IMR-90 (cell line): ENCODE results near the gene PLCG2. TPM values are rescaled to one million over a fixed set of nuclear protein-coding genes. Genes with fewer than 3 reads are reported as not detected.

ENCODE experiments used
- ATAC-seq: fragments of 200-7000 bp; cut with Tn5 transposase; 2 replicates; pipeline ENCODE4 v1.9.1; 2020; ENCODE audit warnings: low read depth, mild to moderate bottlenecking, moderate library complexity
- BruUV-seq: library from RNA; stranded (reverse); fragments of 400-500 nt; replicated peaks from 2 replicates; lab custom pipeline; 2021; lab: Mats Ljungman, UMichigan
- CTCF ChIA-PET: fragments of 300-600 bp; formaldehyde crosslinking; extraction: SDS; loops from one replicate; lab custom pipeline; 2021; ENCODE audit warnings: antibody characterized with exemption; lab: Yijun Ruan, JAX
- POLR2A ChIA-PET: fragments of 300-600 bp; sonication (Branson Sonifier 250); formaldehyde crosslinking; loops from one replicate; lab custom pipeline; 2022; ENCODE audit warnings: antibody characterized with exemption; ENCODE audit not compliant: unreplicated experiment; lab: Charles Lee
- DNase-seq: peaks from one replicate; pipeline ENCODE4 v3.0.0; 2013
- H2AFZ ChIP-seq: replicated peaks from 2 replicates; pipeline ENCODE3; 2013; ENCODE audit warnings: low read length, mild to moderate bottlenecking; ENCODE audit not compliant: poor library complexity
- H2AK5ac ChIP-seq: 2 replicates; pipeline ENCODE4 v1.6.1; 2013; ENCODE audit warnings: low read depth, low read length, inconsistent platforms
- H2AK9ac ChIP-seq: replicated peaks from 2 replicates; pipeline ENCODE3; 2013; ENCODE audit warnings: mild to moderate bottlenecking, low read depth, low read length, moderate library complexity; ENCODE audit not compliant: poor library complexity
- H2BK120ac ChIP-seq: 2 replicates; pipeline ENCODE4 v1.6.1; 2013; ENCODE audit warnings: low read depth, low read length, inconsistent platforms
- H2BK15ac ChIP-seq: 3 replicates; pipeline ENCODE4 v1.6.1; 2013; ENCODE audit warnings: low read depth, low read length, inconsistent platforms
- H2BK20ac ChIP-seq: 2 replicates; pipeline ENCODE4 v1.6.1; 2013; ENCODE audit warnings: low read depth, mild to moderate bottlenecking, inconsistent platforms, low read length, moderate library complexity
- H2BK5ac ChIP-seq: 2 replicates; pipeline ENCODE4 v1.6.1; 2013; ENCODE audit warnings: mild to moderate bottlenecking, low read depth, low read length, inconsistent platforms; ENCODE audit not compliant: poor library complexity, severe bottlenecking
- H3K14ac ChIP-seq: replicated peaks from 2 replicates; pipeline ENCODE4 v1.6.1; 2013; ENCODE audit warnings: low read depth, low read length, inconsistent platforms
- H3K18ac ChIP-seq: 2 replicates; pipeline ENCODE4 v1.6.1; 2013; ENCODE audit warnings: low read depth, low read length, control low read depth
- H3K23ac ChIP-seq: 2 replicates; pipeline ENCODE4 v1.6.1; 2013; ENCODE audit warnings: low read depth, low read length, inconsistent platforms
- H3K27ac ChIP-seq: 2 replicates; pipeline ENCODE4 v1.5.1; 2013; ENCODE audit warnings: mild to moderate bottlenecking, control low read depth, low read length; ENCODE audit not compliant: insufficient read depth
- H3K27me3 ChIP-seq: 2 replicates; pipeline ENCODE4 v1.6.1; 2013; ENCODE audit warnings: low read length; ENCODE audit not compliant: control insufficient read depth, insufficient read depth
- H3K36me3 ChIP-seq: 2 replicates; pipeline ENCODE4 v1.6.1; 2013; ENCODE audit warnings: low read length, mixed read lengths; ENCODE audit not compliant: control insufficient read depth, insufficient read depth
- H3K4ac ChIP-seq: 2 replicates; pipeline ENCODE4 v1.6.1; 2013; ENCODE audit warnings: low read depth, low read length, inconsistent platforms
- H3K4me1 ChIP-seq: 2 replicates; pipeline ENCODE4 v1.6.1; 2013; ENCODE audit warnings: low read length, mixed read lengths; ENCODE audit not compliant: control insufficient read depth, insufficient read depth
- H3K4me2 ChIP-seq: 2 replicates; pipeline ENCODE4 v1.6.1; 2013; ENCODE audit warnings: low read depth, mild to moderate bottlenecking, control low read depth, low read length, moderate library complexity
- H3K4me3 ChIP-seq: 2 replicates; pipeline ENCODE4 v1.5.1; 2013; ENCODE audit warnings: low read depth, mild to moderate bottlenecking, control low read depth, low read length, moderate library complexity; ENCODE audit not compliant: insufficient read depth
- H3K56ac ChIP-seq: 2 replicates; pipeline ENCODE4 v1.6.1; 2013; ENCODE audit warnings: low read length, inconsistent platforms; ENCODE audit not compliant: insufficient read depth; ENCODE audit errors: extremely low read depth
- H3K79me1 ChIP-seq, 2 experiments: 2 replicates each; pipeline ENCODE4 v1.6.1; 2013; ENCODE audit warnings: low read length in 2 of 2, inconsistent platforms in 1 of 2, low read depth in 1 of 2
- H3K9ac ChIP-seq: 2 replicates; pipeline ENCODE4 v1.6.1; 2013; ENCODE audit warnings: low read depth, low read length, control low read depth
- H3K9me1 ChIP-seq: 2 replicates; pipeline ENCODE4 v1.6.1; 2013; ENCODE audit warnings: low read length, inconsistent platforms; ENCODE audit not compliant: insufficient read depth
- H3K9me3 ChIP-seq: 2 replicates; pipeline ENCODE4 v1.6.1; 2013; ENCODE audit warnings: low read length; ENCODE audit not compliant: control insufficient read depth, insufficient read depth
- H4K20me1 ChIP-seq: 2 replicates; pipeline ENCODE4 v1.6.1; 2013; ENCODE audit warnings: low read length, inconsistent platforms; ENCODE audit not compliant: insufficient read depth
- H4K5ac ChIP-seq: 2 replicates; pipeline ENCODE4 v1.6.1; 2013; ENCODE audit warnings: mild to moderate bottlenecking, low read depth, low read length, control low read depth
- H4K8ac ChIP-seq, 2 experiments: 2 replicates each; pipeline ENCODE4 v1.6.1; 2013; ENCODE audit warnings: low read depth in 2 of 2, low read length in 2 of 2, control low read depth in 1 of 2, inconsistent platforms in 1 of 2
- H4K91ac ChIP-seq: 2 replicates; pipeline ENCODE4 v1.6.1; 2013; ENCODE audit warnings: low read depth, low read length, inconsistent platforms; ENCODE audit not compliant: insufficient read depth
- BHLHE40 ChIP-seq: fragments of 150-350 bp; IDR thresholded peaks from 2 replicates; pipeline ENCODE4 v1.6.1; 2016; ENCODE audit warnings: mild to moderate bottlenecking, low read depth, low read length
- CEBPB ChIP-seq: IDR thresholded peaks from 2 replicates; pipeline ENCODE4 v1.6.1; 2012; ENCODE audit warnings: low read depth, low read length, improper control_type of control experiment
- CHD1 ChIP-seq: IDR thresholded peaks from 2 replicates; pipeline ENCODE4 v1.6.1; 2012; ENCODE audit warnings: low read depth, low read length, improper control_type of control experiment
- CTCF ChIP-seq: conservative IDR thresholded peaks from 2 replicates; pipeline ENCODE4 v1.5.1; 2012; ENCODE audit warnings: mild to moderate bottlenecking, low read depth, low read length, improper control_type of control experiment
- ELK1 ChIP-seq: fragments of 150-350 bp; IDR thresholded peaks from 2 replicates; pipeline ENCODE4 v1.6.1; 2016; ENCODE audit warnings: low read depth, mild to moderate bottlenecking, low read length, moderate library complexity, borderline replicate concordance
- FOS ChIP-seq: fragments of 150-350 bp; IDR thresholded peaks from 2 replicates; pipeline ENCODE4 v1.6.1; 2016; ENCODE audit warnings: low read depth, low read length
- MAFK ChIP-seq: IDR thresholded peaks from 2 replicates; pipeline ENCODE4 v1.6.1; 2012; ENCODE audit warnings: low read depth, low read length, improper control_type of control experiment
- MAZ ChIP-seq: IDR thresholded peaks from 2 replicates; pipeline ENCODE4 v1.6.1; 2012; ENCODE audit warnings: low read depth, mild to moderate bottlenecking, low read length, improper control_type of control experiment, moderate library complexity, borderline replicate concordance
- MXI1 ChIP-seq: IDR thresholded peaks from 2 replicates; pipeline ENCODE4 v1.6.1; 2012; ENCODE audit warnings: low read depth, mild to moderate bottlenecking, low read length, moderate library complexity, borderline replicate concordance
- NFE2L2 ChIP-seq: fragments of 150-350 bp; IDR thresholded peaks from 2 replicates; pipeline ENCODE4 v1.6.1; 2016; ENCODE audit warnings: low read depth, mild to moderate bottlenecking, low read length
- POLR2A ChIP-seq: IDR thresholded peaks from 2 replicates; pipeline ENCODE4 v1.6.1; 2012; ENCODE audit warnings: mild to moderate bottlenecking, low read depth, low read length
- RAD21 ChIP-seq: IDR thresholded peaks from 2 replicates; pipeline ENCODE4 v1.6.1; 2012; ENCODE audit warnings: low read length, improper control_type of control experiment
- RCOR1 ChIP-seq: IDR thresholded peaks from 2 replicates; pipeline ENCODE4 v1.6.1; 2012; ENCODE audit warnings: mild to moderate bottlenecking, low read length, improper control_type of control experiment; ENCODE audit not compliant: insufficient replicate concordance
- RFX5 ChIP-seq: IDR thresholded peaks from 2 replicates; pipeline ENCODE4 v1.8.0; 2012; ENCODE audit warnings: low read depth, mild to moderate bottlenecking, low read length, moderate library complexity
- SMC3 ChIP-seq: fragments of 150-350 bp; IDR thresholded peaks from 2 replicates; pipeline ENCODE4 v1.6.1; 2016; ENCODE audit warnings: low read depth, mild to moderate bottlenecking, antibody characterized with exemption, low read length, moderate library complexity
- USF2 ChIP-seq: fragments of 150-350 bp; IDR thresholded peaks from 2 replicates; pipeline ENCODE4 v1.6.1; 2017; ENCODE audit warnings: mild to moderate bottlenecking, antibody characterized with exemption, low read length, low read depth
- WGBS, 2 experiments: methylation state at CpG; one replicate each; pipeline versions ENCODE4 v1.1.5 to v1.1.7; 2013; ENCODE audit warnings: missing lambda C conversion rate in 2 of 2; ENCODE audit not compliant: insufficient read length in 1 of 2; ENCODE audit errors: extremely low coverage in 2 of 2; 5-methylcytosine and 5-hydroxymethylcytosine counted together
- dilution Hi-C: fragments of 300-500 bp; cut with HindIII; formaldehyde crosslinking; loops from one replicate; pipeline ENCODE4 v1.14.3; 2018; ENCODE audit warnings: low sequenced_read_pairs; ENCODE audit not compliant: unreplicated experiment
- in situ Hi-C: fragments of 300-500 bp; cut with MboI; formaldehyde crosslinking; loops from 3 replicates; pipeline ENCODE4 v1.14.3; 2019; ENCODE audit warnings: low sequenced_read_pairs, inconsistent platforms, mixed read lengths
- intact Hi-C: fragments of 100-400 bp; cut with micrococcal nuclease; formaldehyde crosslinking; loops from 2 replicates; pipeline ENCODE4 v1.10.0; 2022
- polyA plus RNA-seq, 3 experiments: library from polyadenylated mRNA; depleted of rRNA; stranded (reverse); fragments of >200 nt; gene quantifications; 2 replicates each; pipeline ENCODE4 v1.2.3, GENCODE V29; 2012; ENCODE audit warnings: low replicate concordance in 1 of 3
- total RNA-seq: library from RNA; depleted of rRNA; stranded (reverse); fragments of >200 nt; gene quantifications from 2 replicates; pipeline ENCODE4 v1.2.3, GENCODE V29; 2012

Gene PLCG2
- total and polyA plus RNA-seq, 2 of the 4 experiments (the other 2 are of a cell fraction): 0.14 to 0.18 TPM

DNA sequence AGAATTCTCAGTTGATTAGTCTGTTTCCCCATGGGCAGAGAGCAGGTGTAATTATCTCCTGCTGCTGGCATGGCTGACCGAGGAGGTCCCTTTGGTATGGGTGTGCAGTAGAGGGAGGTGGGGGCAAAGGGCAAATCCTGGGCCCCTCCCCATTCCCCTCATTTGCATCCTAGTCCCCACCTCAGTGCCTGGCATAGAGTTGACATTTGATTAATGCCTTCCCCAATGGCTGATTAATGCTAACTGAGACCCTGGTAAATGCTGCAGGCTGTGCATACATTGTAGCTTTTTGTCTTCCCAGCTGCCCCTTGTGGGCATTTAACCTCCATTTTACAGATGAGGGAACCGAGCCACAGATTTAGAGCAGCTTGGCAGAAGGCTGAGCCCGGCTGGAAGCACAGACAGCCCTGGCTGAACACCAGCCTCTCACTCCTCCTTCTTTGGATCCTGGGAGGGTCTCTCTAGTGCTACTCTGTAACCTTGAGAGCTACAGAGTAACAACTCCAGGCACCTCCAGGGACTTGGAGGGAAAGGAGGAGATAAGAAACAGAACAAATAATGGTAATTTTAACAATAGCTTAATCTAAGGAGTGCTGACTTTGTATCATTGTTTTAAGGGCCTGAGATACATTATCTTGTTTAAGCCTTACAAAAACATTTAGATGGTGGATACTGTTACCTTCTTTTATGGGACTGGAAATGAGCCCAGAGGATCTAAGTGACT is 5.1 kb downstream of the PLCG2 start:
- H3K56ac ChIP-seq: no peak overlapping the region
- no peak overlapping the region for H3K27ac ChIP-seq
- H4K20me1 ChIP-seq: no peaks in the 10 kb centered on the region
- WGBS, 2 experiments: 20% methylated on average over 1 of the region's 3 CpGs; no CpG with 5 or more reads in 1 of the 2 experiments
- H3K9me1 ChIP-seq: 0 out of 2 replicates have a peak, but pooled peaks cover 3% of the 10 kb centered on the region
- no peak overlapping the region for H2BK120ac ChIP-seq
- ChIA-PET CTCF (no interaction called here), POLR2A (no interaction called here)
- intact Hi-C loops: no loop called here
- H2BK20ac ChIP-seq: no peak overlapping the region
- no peak overlapping the region for H4K8ac ChIP-seq
- no peak overlapping the region for H3K14ac ChIP-seq
- DNase-seq: no peak
- in situ Hi-C loops: no loop called here
- H3K27me3 ChIP-seq: peaks cover 46% of the 10 kb centered on the region
- no peak overlapping the region for H4K91ac ChIP-seq
- no peaks in the 10 kb centered on the region for H3K79me1 ChIP-seq
- no peak overlapping the region for H3K4ac ChIP-seq
- H3K4me3 ChIP-seq: no peak overlapping the region
- H2BK15ac ChIP-seq: no peak overlapping the region
- TF ChIP-seq MAFK (no peak), FOS (no peak), MXI1 (no peak), CTCF (no peak), USF2 (no peak), CHD1 (no peak), NFE2L2 (no peak), SMC3 (no peak), POLR2A (no peak), MAZ (no peak), BHLHE40 (no peak), RAD21 (no peak), RFX5 (no peak), RCOR1 (no peak), CEBPB (no peak), ELK1 (no peak)
- H4K5ac ChIP-seq: no peak overlapping the region
- no peaks in the 10 kb centered on the region for H3K9me3 ChIP-seq
- dilution Hi-C loops: no loop called here
- H3K18ac ChIP-seq: no peak overlapping the region
- H3K36me3 ChIP-seq: no peaks in the 10 kb centered on the region
- H2AFZ ChIP-seq: no peak overlapping the region
- no peak overlapping the region for H2BK5ac ChIP-seq
- H2AK5ac ChIP-seq: no peak overlapping the region
- no peak overlapping the region for H2AK9ac ChIP-seq
- H3K23ac ChIP-seq: no peak overlapping the region
- no peak for ATAC-seq
- BruUV-seq: no TSS peak
- H3K4me2 ChIP-seq: no peak overlapping the region
- H3K9ac ChIP-seq: no peak overlapping the region
- H3K4me1 ChIP-seq: no peaks in the 10 kb centered on the region
